GM12864 (cell line): ENCODE data around the gene BTG1.
A peak's percentile ranks its signal among the peaks of the same experiment; 100 is the strongest.

Experiments used
- DNase-seq: peaks from one replicate; pipeline ENCODE4 v3.0.0-alpha.2; 2011; ENCODE audit warnings: low read depth
- H3K4me3 ChIP-seq: 2 replicates; pipeline ENCODE4 v1.5.1; 2011; ENCODE audit warnings: mild to moderate bottlenecking, low read depth, low read length, control low read depth
- CTCF ChIP-seq: IDR thresholded peaks from 2 replicates; pipeline ENCODE4 v1.5.1; 2011; ENCODE audit warnings: low read depth, mild to moderate bottlenecking, moderate library complexity, low read length, control low read depth, inconsistent platforms; ENCODE audit errors: missing control alignments

Gene BTG1

DNA sequence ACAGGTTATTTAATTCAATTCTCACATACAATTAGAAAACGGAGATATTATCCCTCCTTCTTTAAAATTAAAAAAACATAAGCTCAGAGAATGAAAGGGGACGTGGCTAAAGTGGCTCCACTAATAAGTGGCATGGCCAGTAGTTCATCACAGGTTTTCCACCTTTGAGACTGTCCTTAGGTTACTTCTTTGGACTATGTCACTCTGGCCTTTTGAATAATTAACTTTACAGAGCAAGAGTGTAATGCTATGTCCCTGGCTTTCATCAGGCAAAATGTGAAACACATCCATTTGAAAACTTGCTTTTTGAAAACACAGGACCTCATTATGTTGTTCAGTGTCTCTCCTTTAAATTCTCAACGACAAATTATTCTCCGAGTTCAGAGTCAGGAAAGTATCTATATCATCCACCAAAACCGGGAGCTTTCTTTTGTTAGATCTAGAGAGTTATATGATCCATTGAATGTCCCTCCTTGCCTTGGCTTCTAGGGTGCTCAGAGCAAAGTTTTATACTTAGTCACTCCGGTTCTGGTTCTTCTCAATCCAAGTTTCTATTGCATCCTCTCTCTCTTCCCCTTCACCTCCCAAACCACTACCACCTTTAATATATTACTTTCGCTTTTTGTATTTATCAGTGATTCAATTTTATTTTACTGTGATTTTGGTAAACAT is 43.0 kb upstream of the BTG1 start:
- no peak overlapping the region for H3K4me3 ChIP-seq
- no peak for DNase-seq
- no peak for TF ChIP-seq CTCF

- no peak for TF ChIP-seq CTCF
- no peak for DNase-seq
- H3K4me3 ChIP-seq = no peak overlapping the region; the same call in 1 of the 2 replicates
These were observed 40.4 kb upstream of the BTG1 start for GRCh38 chr12:92186038-92186470.

- no peak for TF ChIP-seq CTCF
- no peak overlapping the region for H3K4me3 ChIP-seq
- DNase-seq = peak; percentile 80
These were observed 39.4 kb upstream of the BTG1 start for GRCh38 chr12:92185052-92185451.

- no peak overlapping the region for H3K4me3 ChIP-seq
- TF ChIP-seq CTCF = no peak
- DNase-seq = no peak
These were observed 37.9 kb upstream of the BTG1 start for GRCh38 chr12:92183575-92183974.

DNA sequence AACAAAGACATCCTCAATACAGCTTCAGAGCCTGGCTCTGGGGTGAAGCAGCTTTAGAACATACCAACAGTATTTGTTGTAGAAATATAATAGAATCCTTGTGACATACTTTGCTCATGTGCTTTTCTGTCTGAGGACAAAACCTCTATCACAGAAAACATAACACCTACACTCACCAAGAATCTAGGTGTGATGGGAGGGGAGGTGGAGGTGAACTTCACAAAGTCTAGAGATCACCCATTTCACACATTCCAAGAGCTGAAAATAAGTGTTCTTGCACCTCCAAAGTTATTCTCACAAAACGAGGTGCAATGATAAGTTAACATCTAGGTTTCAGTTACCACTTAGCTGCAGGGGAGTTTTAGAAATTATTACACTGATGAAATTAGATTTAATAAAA is 32.7 kb upstream of the BTG1 start:
- no peak for DNase-seq
- no peak for TF ChIP-seq CTCF
- no peak overlapping the region for H3K4me3 ChIP-seq

- DNase-seq = no peak
- no peak overlapping the region for H3K4me3 ChIP-seq
- no peak for TF ChIP-seq CTCF
These were observed 31.0 kb upstream of the BTG1 start for GRCh38 chr12:92176646-92177045.

- no peak for TF ChIP-seq CTCF
- no peak for DNase-seq
These were observed 30.3 kb upstream of the BTG1 start for GRCh38 chr12:92175961-92176360.

More at GRCh38 chr12:92175961-92176360, 30.3 kb upstream of the BTG1 start:
- no peak overlapping the region for H3K4me3 ChIP-seq
